NCI-H526 treated with DMSO at 0.1 percent for 48 hours (cell line): ENCODE data around the gene FMNL2.

ENCODE experiments used
- DNase-seq: peaks from one replicate; lab custom pipeline; 2025; lab: John Stamatoyannopoulos, UW

FMNL2 gene

GRCh38 chr2:152649997-152650396 is 315.0 kb downstream of the FMNL2 start:
- DNase-seq, result no peak

GRCh38 chr2:152650768-152651371 is 315.9 kb downstream of the FMNL2 start:
- DNase-seq, result no peak

- DNase-seq, result no peak
These were observed 316.9 kb downstream of the FMNL2 start for GRCh38 chr2:152651834-152652233.

GRCh38 chr2:152655880-152656279 is 320.9 kb downstream of the FMNL2 start:
- no peak for DNase-seq

GRCh38 chr2:152657043-152657442 is 322.1 kb downstream of the FMNL2 start:
- no peak for DNase-seq

- no peak for DNase-seq
These were observed 323.2 kb downstream of the FMNL2 start for GRCh38 chr2:152658221-152658620.

GRCh38 chr2:152661076-152661475 is 326.1 kb downstream of the FMNL2 start:
- no peak for DNase-seq

- DNase-seq, result no peak
These were observed 329.8 kb downstream of the FMNL2 start for GRCh38 chr2:152664725-152665124.

GRCh38 chr2:152674334-152674733 is 339.4 kb downstream of the FMNL2 start:
- DNase-seq, result no peak

GRCh38 chr2:152676461-152676860 is 341.5 kb downstream of the FMNL2 start:
- DNase-seq, result no peak

- DNase-seq, result no peak
These were observed 343.8 kb downstream of the FMNL2 start for GRCh38 chr2:152678808-152679207.

- no peak for DNase-seq
These were observed 347.7 kb downstream of the FMNL2 start for GRCh38 chr2:152682663-152683062.

- DNase-seq, result no peak
These were observed 348.4 kb downstream of the FMNL2 start for GRCh38 chr2:152683400-152683799.

- DNase-seq, result no peak
These were observed 351.3 kb downstream of the FMNL2 start for GRCh38 chr2:152686321-152686720.

- no peak for DNase-seq
These were observed 358.1 kb downstream of the FMNL2 start for GRCh38 chr2:152693033-152693432.

- no peak for DNase-seq
These were observed 359.2 kb downstream of the FMNL2 start for GRCh38 chr2:152694161-152694661.

GRCh38 chr2:152695763-152696162 is 360.8 kb downstream of the FMNL2 start:
- DNase-seq, result no peak

- no peak for DNase-seq
These were observed 361.5 kb downstream of the FMNL2 start for GRCh38 chr2:152696476-152696875.
